Mesenchymal stem cell (in vitro differentiated cells and primary cell): ENCODE measurements around the gene FOXP1.

Source experiments
- DNase-seq: peaks from one replicate; pipeline ENCODE4 v3.0.0-alpha.2; 2013
- H2AFZ ChIP-seq: one replicate; pipeline ENCODE4 v1.6.1; 2013; ENCODE audit warnings: low read depth, mild to moderate bottlenecking, control low read depth, inconsistent platforms, low read length, moderate library complexity
- H2AK5ac ChIP-seq: 2 replicates; pipeline ENCODE4 v1.6.1; 2013; ENCODE audit warnings: low read length, moderate library complexity, mild to moderate bottlenecking, inconsistent platforms; ENCODE audit not compliant: severe bottlenecking
- H2BK120ac ChIP-seq: one replicate; pipeline ENCODE4 v1.6.1; 2013; ENCODE audit warnings: low read depth, mild to moderate bottlenecking, inconsistent platforms, low read length, moderate library complexity
- H2BK12ac ChIP-seq, 2 experiments: one replicate each; pipeline ENCODE4 v1.6.1; 2013; ENCODE audit warnings: inconsistent platforms in 2 of 2, low read length in 2 of 2, mild to moderate bottlenecking in 2 of 2, moderate library complexity in 2 of 2, control low read depth in 1 of 2
- H2BK15ac ChIP-seq: one replicate; pipeline ENCODE4 v1.6.1; 2013; ENCODE audit warnings: mild to moderate bottlenecking, low read depth, inconsistent platforms; ENCODE audit not compliant: poor library complexity, severe bottlenecking
- H2BK5ac ChIP-seq: 2 replicates; pipeline ENCODE4 v1.6.1; 2013; ENCODE audit warnings: low read depth, mild to moderate bottlenecking, low read length, control low read depth, inconsistent platforms; ENCODE audit not compliant: poor library complexity, severe bottlenecking
- H3K14ac ChIP-seq, 2 experiments: one replicate each; pipeline ENCODE4 v1.6.1; 2013; ENCODE audit warnings: inconsistent platforms in 2 of 2, low read length in 2 of 2, control low read depth in 1 of 2, mild to moderate bottlenecking in 1 of 2, moderate library complexity in 1 of 2
- H3K18ac ChIP-seq, 2 experiments: one replicate each; pipeline ENCODE4 v1.6.1; 2013; ENCODE audit warnings: inconsistent platforms in 2 of 2, low read length in 2 of 2, control low read depth in 1 of 2, low read depth in 1 of 2, mild to moderate bottlenecking in 1 of 2
- H3K23ac ChIP-seq, 2 experiments: one replicate each; pipeline ENCODE4 v1.6.1; 2013; ENCODE audit warnings: inconsistent platforms in 2 of 2, low read length in 2 of 2, mild to moderate bottlenecking in 2 of 2, moderate library complexity in 2 of 2, control low read depth in 1 of 2
- H3K27ac ChIP-seq: 2 replicates; pipeline ENCODE4 v1.5.1; 2013; ENCODE audit warnings: mild to moderate bottlenecking, moderate library complexity, low read length, control low read depth, inconsistent platforms; ENCODE audit not compliant: poor library complexity, severe bottlenecking
- H3K27me3 ChIP-seq, 2 experiments: 2 replicates each; pipeline versions ENCODE4 v1.6.1 to v1.7.0; 2013; ENCODE audit warnings: low read length in 2 of 2, mild to moderate bottlenecking in 2 of 2, moderate library complexity in 2 of 2, control low read depth in 1 of 2, inconsistent platforms in 1 of 2; ENCODE audit not compliant: control insufficient read depth in 1 of 2, insufficient read depth in 1 of 2
- H3K36me3 ChIP-seq, 2 experiments: 2 replicates each; pipeline versions ENCODE4 v1.6.1 to v1.7.0; 2013; ENCODE audit warnings: low read length in 2 of 2, control low read depth in 1 of 2, inconsistent platforms in 1 of 2, low read depth in 1 of 2, mild to moderate bottlenecking in 1 of 2; ENCODE audit not compliant: insufficient read depth in 2 of 2, control insufficient read depth in 1 of 2
- H3K4ac ChIP-seq, 2 experiments: one replicate each; pipeline ENCODE4 v1.6.1; 2013; ENCODE audit warnings: inconsistent platforms in 2 of 2, low read length in 2 of 2, mild to moderate bottlenecking in 2 of 2, moderate library complexity in 2 of 2, control low read depth in 1 of 2, low read depth in 1 of 2
- H3K4me1 ChIP-seq: 2 replicates; pipeline ENCODE4 v1.6.1; 2013; ENCODE audit warnings: low read depth, low read length, control low read depth; ENCODE audit not compliant: control insufficient read depth, insufficient read depth
- H3K4me2 ChIP-seq: 2 replicates; pipeline ENCODE4 v1.6.1; 2013; ENCODE audit warnings: low read length, mild to moderate bottlenecking, inconsistent platforms; ENCODE audit not compliant: poor library complexity, severe bottlenecking
- H3K4me3 ChIP-seq, 2 experiments: 2 replicates each; pipeline versions ENCODE4 v1.5.1 to v1.7.0; 2013; ENCODE audit warnings: low read length in 2 of 2, mild to moderate bottlenecking in 2 of 2, control low read depth in 1 of 2, low read depth in 1 of 2; ENCODE audit not compliant: insufficient read depth in 1 of 2
- H3K79me1 ChIP-seq: replicated peaks from 2 replicates; pipeline ENCODE4 v1.6.1; 2013; ENCODE audit warnings: mild to moderate bottlenecking, control low read depth, low read length, inconsistent platforms; ENCODE audit not compliant: poor library complexity, severe bottlenecking
- H3K9ac ChIP-seq: 2 replicates; pipeline ENCODE4 v1.7.0; 2013; ENCODE audit warnings: mild to moderate bottlenecking, low read length, moderate library complexity
- H3K9me3 ChIP-seq: 2 replicates; pipeline ENCODE4 v1.7.0; 2013; ENCODE audit warnings: mild to moderate bottlenecking, low read length; ENCODE audit not compliant: control insufficient read depth
- H4K8ac ChIP-seq: one replicate; pipeline ENCODE4 v1.6.1; 2013; ENCODE audit warnings: inconsistent platforms, mild to moderate bottlenecking, low read length, moderate library complexity
- H4K91ac ChIP-seq: one replicate; pipeline ENCODE4 v1.6.1; 2013; ENCODE audit warnings: mild to moderate bottlenecking, low read length, inconsistent platforms
- WGBS: methylation state at CpG from one replicate; pipeline ENCODE4 v1.1.7; 2013; ENCODE audit warnings: mixed read lengths; 5-methylcytosine and 5-hydroxymethylcytosine counted together

FOXP1 gene

GRCh38 chr3:71374582-71374981 is 208.9 kb downstream of the FOXP1 start:
- no peaks in the 10 kb centered on the region for H3K9me3 ChIP-seq
- no peak overlapping the region for H3K4ac ChIP-seq
- H4K91ac ChIP-seq, result no peak overlapping the region
- no peak overlapping the region for H4K8ac ChIP-seq
- no peak overlapping the region for H2BK12ac ChIP-seq
- no peak overlapping the region for H3K27ac ChIP-seq
- no peak overlapping the region for H3K23ac ChIP-seq
- no peak overlapping the region for H2BK120ac ChIP-seq
- peaks cover 12% of the 10 kb centered on the region for H3K4me1 ChIP-seq
- no peak overlapping the region for H3K4me3 ChIP-seq
- peaks cover 31% of the 10 kb centered on the region for H3K79me1 ChIP-seq
- peaks cover 0 to 9% of the 10 kb centered on the region in 2 experiments for H3K36me3 ChIP-seq
- no peak overlapping the region for H3K4me2 ChIP-seq
- H2BK5ac ChIP-seq, result no peak overlapping the region
- no peak overlapping the region for H3K18ac ChIP-seq
- DNase-seq, result no peak
- H3K9ac ChIP-seq, result no peak overlapping the region
- H2AK5ac ChIP-seq, result no peak overlapping the region
- H3K27me3 ChIP-seq, result no peaks in the 10 kb centered on the region
- H3K14ac ChIP-seq, result no peak overlapping the region
- no peak overlapping the region for H2BK15ac ChIP-seq
- no peak overlapping the region for H2AFZ ChIP-seq

DNA sequence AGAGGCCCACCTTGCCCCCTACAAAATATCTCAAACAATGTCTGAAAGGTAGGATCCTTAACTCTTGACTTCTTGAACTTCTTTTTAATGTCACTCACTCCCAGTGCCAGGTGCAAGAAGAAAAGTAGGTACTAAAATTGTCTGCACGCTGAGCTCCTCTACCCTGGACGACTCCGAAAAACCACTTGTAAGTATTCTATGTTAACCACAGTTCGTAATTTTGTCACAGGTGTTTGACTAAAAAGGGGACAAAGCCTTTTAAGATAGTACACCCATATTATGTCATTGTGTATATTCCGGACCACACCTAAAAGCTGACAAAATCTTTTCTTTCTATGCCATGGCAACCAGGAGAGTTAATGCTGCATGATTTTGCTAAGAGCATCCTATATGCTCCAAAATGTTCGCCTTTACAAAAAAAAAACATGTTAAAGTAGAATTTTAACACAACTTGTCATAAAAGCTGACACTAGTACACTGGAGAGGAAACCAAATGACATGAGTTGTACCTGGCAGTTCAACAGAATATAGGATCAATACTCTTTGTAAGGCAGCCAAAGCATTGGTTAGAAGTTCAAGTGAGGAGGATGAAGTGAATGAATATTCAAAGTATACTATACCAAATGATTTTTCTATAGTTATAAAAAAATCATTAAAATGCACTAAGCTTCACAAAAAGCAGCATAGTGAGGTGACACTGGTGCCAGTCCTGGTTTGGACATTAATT is 210.5 kb downstream of the FOXP1 start:
- Histone ChIP-seq H3K4ac (no peak overlapping the region), H3K23ac (no peak overlapping the region), H3K14ac (no peak overlapping the region), H2BK12ac (no peak overlapping the region), H2AK5ac (no peak overlapping the region), H3K4me2 (no peak overlapping the region), H2AFZ (no peak overlapping the region), H3K79me1 (peaks cover 24% of the 10 kb centered on the region), H3K4me3 (no peak overlapping the region), H2BK15ac (no peak overlapping the region), H3K27ac (no peak overlapping the region), H3K27me3 (no peaks in the 10 kb centered on the region), H4K91ac (no peak overlapping the region), H3K4me1 (peaks cover 12% of the 10 kb centered on the region), H3K9ac (no peak overlapping the region), H3K9me3 (no peaks in the 10 kb centered on the region), H2BK120ac (no peak overlapping the region), H4K8ac (no peak overlapping the region), H3K36me3 (peaks cover 0 to 9% of the 10 kb centered on the region in 2 experiments), H2BK5ac (no peak overlapping the region), H3K18ac (no peak overlapping the region)
- no peak for DNase-seq
- 80% methylated on average over 4 of the region's 6 CpGs for WGBS

GRCh38 chr3:71372241-71372768 is 211.2 kb downstream of the FOXP1 start:
- Histone ChIP-seq H3K79me1 (peaks cover 27% of the 10 kb centered on the region), H3K9ac (no peak overlapping the region), H2BK120ac (no peak overlapping the region), H2BK15ac (no peak overlapping the region), H3K9me3 (no peaks in the 10 kb centered on the region), H3K27ac (no peak overlapping the region), H3K14ac (no peak overlapping the region), H3K4me3 (no peak overlapping the region), H2AFZ (no peak overlapping the region), H3K23ac (no peak overlapping the region), H4K91ac (no peak overlapping the region), H3K18ac (no peak overlapping the region), H2AK5ac (no peak overlapping the region), H3K4ac (no peak overlapping the region), H3K27me3 (no peaks in the 10 kb centered on the region), H4K8ac (no peak overlapping the region), H3K4me2 (no peak overlapping the region), H3K4me1 (peaks cover 12% of the 10 kb centered on the region), H2BK12ac (no peak overlapping the region), H2BK5ac (no peak overlapping the region), H3K36me3 (peaks cover 0 to 9% of the 10 kb centered on the region in 2 experiments)
- DNase-seq, result no peak
- 84% methylated on average over 9 of the region's 11 CpGs for WGBS

- Histone ChIP-seq H3K9me3 (no peaks in the 10 kb centered on the region), H3K9ac (no peak overlapping the region), H3K27ac (no peak overlapping the region), H2BK15ac (no peak overlapping the region), H3K27me3 (no peaks in the 10 kb centered on the region), H4K8ac (no peak overlapping the region), H2AK5ac (peak overlapping the region; percentile 8), H3K18ac (no peak overlapping the region), H3K36me3 (peaks cover 0 to 13% of the 10 kb centered on the region in 2 experiments), H3K4ac (no peak overlapping the region), H4K91ac (no peak overlapping the region), H2BK120ac (no peak overlapping the region), H2AFZ (no peak overlapping the region), H2BK5ac (no peak overlapping the region), H2BK12ac (no peak overlapping the region), H3K79me1 (peaks cover 30% of the 10 kb centered on the region), H3K23ac (no peak overlapping the region), H3K4me2 (no peak overlapping the region), H3K4me3 (no peak overlapping the region), H3K14ac (no peak overlapping the region), H3K4me1 (peaks cover 16% of the 10 kb centered on the region)
- DNase-seq, result no peak
- 95% methylated on average over 6 of the region's 6 CpGs for WGBS
These were observed 212.2 kb downstream of the FOXP1 start for GRCh38 chr3:71371282-71371681.
